Stimulated activated memory B cell treated with anti-CD40 and anti-IgM and Interleukin-4, amounts not matched to agents 10 μg/mL and 1 μg/mL and 100 μg/mL, for 72 hours (primary cell): ENCODE measurements around the gene IL9.
"Not testable (repeated sequence)": the region's sequence is repeated elsewhere in the genome, so short reads cannot be mapped to it uniquely, and the experiment has no call there.

Experiments
- ATAC-seq: fragments of 150-1000 bp; cut with Tn5 transposase; 2 replicates; pipeline ENCODE4 v1.10.0; 2021
- H3K27ac Mint-ChIP-seq: one replicate; pipeline ENCODE4 v1.8.0; 2022; ENCODE audit warnings: mild to moderate bottlenecking, mixed read lengths
- H3K27me3 Mint-ChIP-seq: one replicate; pipeline ENCODE4 v1.8.0; 2022; ENCODE audit warnings: mixed read lengths
- H3K36me3 Mint-ChIP-seq: one replicate; pipeline ENCODE4 v1.8.0; 2022; ENCODE audit warnings: mixed read lengths
- H3K4me1 Mint-ChIP-seq: one replicate; pipeline ENCODE4 v1.8.0; 2022; ENCODE audit warnings: mixed read lengths
- H3K4me3 Mint-ChIP-seq: one replicate; pipeline ENCODE4 v1.8.0; 2022; ENCODE audit warnings: mild to moderate bottlenecking, moderate library complexity, mixed read lengths
- H3K9me3 Mint-ChIP-seq: one replicate; pipeline ENCODE4 v1.8.0; 2022; ENCODE audit warnings: mixed read lengths

The IL9 gene

DNA sequence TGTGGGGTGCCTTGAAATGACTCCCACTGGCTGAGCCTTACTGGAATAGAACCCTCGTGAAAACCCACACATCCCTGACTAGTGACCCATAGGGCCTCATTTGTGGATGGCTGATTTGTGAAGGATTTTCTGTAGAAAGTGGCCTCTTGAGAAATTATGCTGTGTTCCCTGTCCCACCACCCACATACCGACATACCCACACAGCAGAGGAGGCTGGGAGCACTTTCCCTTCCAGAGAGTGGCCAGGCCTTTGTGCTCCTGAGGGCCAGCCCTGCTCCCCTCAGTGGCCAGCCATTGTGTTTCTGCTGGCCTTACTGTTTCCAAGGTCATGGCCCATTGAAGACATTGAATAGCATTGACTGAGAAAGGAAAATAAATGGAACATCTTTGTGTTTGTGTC lies 29.6 kb downstream of the IL9 start:
- Mint-ChIP-seq H3K36me3 (no peaks in the 10 kb centered on the region), H3K27me3 (peaks cover 9% of the 10 kb centered on the region), H3K27ac (no peak overlapping the region), H3K4me3 (no peak overlapping the region), H3K9me3 (peaks cover 4% of the 10 kb centered on the region), H3K4me1 (no peaks in the 10 kb centered on the region)
- ATAC-seq: no peak

DNA sequence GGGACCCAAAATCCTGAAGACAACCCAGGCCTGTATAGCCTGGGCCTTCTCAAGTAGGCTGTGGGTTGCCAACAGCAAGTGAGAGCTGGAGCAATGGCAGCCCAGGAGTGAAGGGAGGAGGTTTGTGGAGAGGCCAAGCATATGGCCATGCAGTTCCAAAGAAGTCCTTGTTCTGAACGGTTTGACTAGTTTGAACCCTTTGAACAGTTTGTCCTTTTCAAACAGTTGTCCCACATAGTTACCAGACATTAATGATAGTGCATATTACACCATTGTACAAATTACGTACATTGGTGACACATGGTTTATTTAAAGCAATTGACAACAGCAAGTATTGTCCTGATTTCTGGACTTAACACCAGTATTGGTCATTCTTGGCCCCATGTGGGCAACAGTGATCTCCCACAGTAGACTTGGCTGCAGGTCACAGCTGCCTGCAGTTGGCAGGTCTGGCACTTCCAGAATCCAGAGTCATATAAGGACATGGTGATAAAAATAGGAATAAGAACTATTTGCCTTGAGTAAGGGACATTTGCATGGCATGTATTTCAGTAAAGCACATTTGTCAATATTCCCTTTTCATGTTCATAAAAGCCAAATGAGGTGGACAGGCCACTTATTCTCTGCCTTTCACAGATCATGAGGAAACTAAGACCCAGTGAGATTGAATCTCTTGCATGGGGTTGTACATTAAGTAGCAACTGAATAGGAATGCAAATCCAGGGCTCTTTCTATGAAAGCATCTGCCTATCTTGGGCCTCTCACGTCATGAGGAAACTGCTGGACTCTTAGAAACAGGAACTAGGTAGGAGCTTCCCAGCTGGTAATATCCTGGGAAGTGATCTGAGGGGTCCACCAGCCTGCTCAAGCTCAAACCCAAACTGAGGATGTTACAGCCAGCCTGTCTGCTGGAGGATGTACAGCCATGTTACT lies 30.9 kb downstream of the IL9 start:
- Mint-ChIP-seq H3K4me1 (no peaks in the 10 kb centered on the region), H3K27ac (no peak overlapping the region), H3K4me3 (no peak overlapping the region), H3K36me3 (no peaks in the 10 kb centered on the region), H3K27me3 (peaks cover 9% of the 10 kb centered on the region), H3K9me3 (peaks cover 4% of the 10 kb centered on the region)
- no peak for ATAC-seq

DNA sequence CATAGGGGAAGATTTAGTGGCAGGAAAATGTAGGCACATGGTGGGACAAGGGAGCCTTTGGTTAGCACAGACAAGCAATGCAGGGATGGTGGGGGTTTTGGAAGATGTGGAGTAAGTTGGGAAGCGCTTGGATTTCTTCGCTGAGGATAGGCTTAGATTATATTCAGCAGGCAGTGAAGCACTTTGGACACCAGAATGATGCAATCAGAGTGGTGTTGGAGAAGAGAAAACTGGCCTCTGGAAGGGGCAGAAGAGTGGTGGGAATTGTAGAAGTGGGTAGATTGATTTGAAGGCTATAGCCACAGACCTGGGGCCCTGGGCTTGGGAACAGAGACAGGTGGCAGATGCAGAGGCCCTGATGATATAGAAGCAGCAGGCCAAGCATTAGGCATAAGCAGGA lies 32.9 kb downstream of the IL9 start:
- Mint-ChIP-seq H3K27ac (no peak overlapping the region), H3K36me3 (no peaks in the 10 kb centered on the region)

DNA sequence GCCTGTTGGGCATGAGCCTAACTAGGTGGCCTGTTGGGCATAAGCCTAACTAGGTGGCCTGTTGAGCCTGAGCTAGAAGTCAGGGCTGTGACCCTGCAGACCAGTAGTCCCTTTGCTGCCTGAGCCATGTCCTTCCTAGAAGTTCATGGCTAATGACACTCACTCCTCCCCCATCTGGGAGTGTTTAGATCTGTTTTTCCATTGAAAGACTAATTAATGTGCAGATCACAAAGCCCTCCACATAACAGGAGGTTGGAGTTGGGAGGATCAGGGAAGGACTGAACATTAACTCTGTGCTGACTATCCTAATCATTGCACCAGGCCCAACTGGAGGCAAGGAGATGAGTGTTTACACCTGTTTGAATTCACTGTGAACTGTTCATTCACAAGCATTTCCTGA lies 33.6 kb downstream of the IL9 start:
- no peak for ATAC-seq
- H3K27ac Mint-ChIP-seq: no peak overlapping the region
- no peaks in the 10 kb centered on the region for H3K36me3 Mint-ChIP-seq
- no peaks in the 10 kb centered on the region for H3K4me1 Mint-ChIP-seq
- no peak overlapping the region for H3K4me3 Mint-ChIP-seq
- peaks cover 9% of the 10 kb centered on the region for H3K27me3 Mint-ChIP-seq
- H3K9me3 Mint-ChIP-seq: peaks cover 7% of the 10 kb centered on the region

More for the DNA sequence above, 32.9 kb downstream of the IL9 start:
- H3K4me1 Mint-ChIP-seq: no peaks in the 10 kb centered on the region
- ATAC-seq: no peak
- H3K27me3 Mint-ChIP-seq: peaks cover 9% of the 10 kb centered on the region
- H3K4me3 Mint-ChIP-seq: no peak overlapping the region
- peaks cover 7% of the 10 kb centered on the region for H3K9me3 Mint-ChIP-seq

DNA sequence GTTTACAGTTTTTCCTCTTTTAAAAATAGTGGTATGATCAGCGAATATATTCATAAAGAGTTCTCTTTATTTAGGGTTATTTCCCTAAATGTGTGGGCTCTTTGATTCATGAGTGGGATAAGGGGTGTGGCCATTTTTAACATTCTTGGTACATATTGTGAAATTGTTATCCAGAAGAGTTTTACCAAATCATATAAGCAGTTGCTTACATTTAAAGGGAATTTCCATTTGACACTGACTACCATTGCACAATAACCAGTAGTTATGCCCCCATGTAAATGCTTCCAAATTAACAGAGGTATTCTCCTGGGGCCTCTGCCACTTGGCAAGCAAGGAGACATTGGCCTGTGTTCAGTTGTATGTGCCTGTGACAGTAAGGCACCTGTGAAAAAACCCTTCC lies 34.0 kb downstream of the IL9 start:
- ATAC-seq: no peak
- peaks cover 7% of the 10 kb centered on the region for H3K9me3 Mint-ChIP-seq
- no peak overlapping the region for H3K4me3 Mint-ChIP-seq
- H3K4me1 Mint-ChIP-seq: no peaks in the 10 kb centered on the region
- no peak overlapping the region for H3K27ac Mint-ChIP-seq
- H3K36me3 Mint-ChIP-seq: no peaks in the 10 kb centered on the region
- H3K27me3 Mint-ChIP-seq: peaks cover 9% of the 10 kb centered on the region

DNA sequence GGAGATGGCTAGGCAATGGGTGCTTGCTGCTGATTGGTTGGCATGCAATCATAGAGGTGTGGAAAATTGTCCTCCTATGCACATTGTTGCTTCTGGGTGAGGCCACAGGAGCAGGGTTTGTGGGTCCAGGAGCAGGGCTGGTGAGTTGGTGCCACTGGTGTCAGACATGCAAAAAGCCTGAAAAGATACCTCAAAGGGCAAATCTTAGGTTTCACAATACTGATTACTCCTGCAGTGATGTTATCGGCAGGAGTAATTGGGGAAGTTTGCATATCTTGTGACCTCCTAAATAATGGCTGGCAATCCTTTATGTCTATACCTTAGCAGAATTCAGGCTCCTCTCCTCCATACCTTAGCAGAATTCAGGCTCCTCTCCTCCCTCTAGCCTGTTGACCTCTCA lies 36.0 kb downstream of the IL9 start:
- ATAC-seq: no peak
- no peaks in the 10 kb centered on the region for H3K4me1 Mint-ChIP-seq
- no peak overlapping the region for H3K27ac Mint-ChIP-seq
- peaks cover 9% of the 10 kb centered on the region for H3K27me3 Mint-ChIP-seq
- no peaks in the 10 kb centered on the region for H3K36me3 Mint-ChIP-seq
- H3K4me3 Mint-ChIP-seq: no peak overlapping the region
- H3K9me3 Mint-ChIP-seq: peaks cover 7% of the 10 kb centered on the region

DNA sequence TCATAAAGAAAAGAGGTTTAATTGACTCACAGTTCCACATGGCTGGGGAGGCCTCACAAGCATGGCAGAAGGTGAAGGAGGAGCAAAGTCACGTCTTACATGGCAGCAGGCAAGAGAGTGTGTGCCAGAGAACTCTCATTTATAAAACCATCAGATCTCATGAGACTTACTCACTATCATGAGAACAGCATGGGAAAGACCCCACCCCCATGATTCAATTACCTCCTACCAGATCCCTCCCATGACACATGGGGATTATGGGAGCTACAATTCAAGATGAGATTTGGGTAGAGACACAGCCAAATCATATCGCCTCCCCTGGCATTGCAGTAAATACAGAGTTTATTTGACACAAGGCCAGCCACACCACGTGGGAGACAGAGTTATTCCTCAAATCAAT lies 36.5 kb downstream of the IL9 start:
- H3K27ac Mint-ChIP-seq, H3K9me3 Mint-ChIP-seq, H3K36me3 Mint-ChIP-seq, H3K4me1 Mint-ChIP-seq, H3K4me3 Mint-ChIP-seq, H3K27me3 Mint-ChIP-seq, ATAC-seq: not testable (repeated sequence)

DNA sequence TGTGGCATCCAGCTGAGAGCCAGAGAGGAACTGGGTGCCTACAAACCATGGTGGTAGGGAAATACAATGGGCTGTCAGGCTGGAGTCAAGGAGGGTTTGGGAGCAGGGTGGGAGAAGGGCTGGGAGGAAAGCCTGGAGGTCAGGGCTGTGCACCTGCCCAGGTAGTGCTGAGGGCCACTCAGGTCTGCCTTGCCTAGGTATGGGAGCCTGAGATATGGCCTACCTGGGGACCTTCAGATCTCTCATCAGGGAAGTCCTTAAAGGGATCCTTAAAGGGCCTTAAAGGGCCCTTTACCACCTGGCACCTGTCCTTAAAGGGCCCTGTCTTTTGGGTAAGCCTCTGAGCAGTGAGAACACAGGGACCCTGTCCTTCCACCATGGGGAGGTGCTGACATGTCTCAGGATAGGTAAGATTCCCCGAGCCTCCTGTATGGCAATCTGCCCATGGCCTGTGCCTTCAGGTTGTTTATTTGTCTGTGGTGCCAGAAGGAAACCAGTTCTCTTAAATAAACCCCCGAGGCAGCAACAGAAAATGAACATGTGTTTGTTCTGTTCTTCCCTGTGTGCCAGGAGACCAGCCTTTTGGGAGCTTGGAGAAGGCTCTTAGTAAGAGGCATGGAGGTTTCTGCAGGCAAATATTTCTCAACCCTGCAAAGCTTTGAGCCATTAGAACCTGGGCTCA lies 37.9 kb downstream of the IL9 start:
- Mint-ChIP-seq H3K9me3 (peaks cover 3% of the 10 kb centered on the region), H3K27me3 (peaks cover 6% of the 10 kb centered on the region), H3K4me3 (no peak overlapping the region), H3K4me1 (no peaks in the 10 kb centered on the region), H3K27ac (no peak overlapping the region), H3K36me3 (no peaks in the 10 kb centered on the region)
- no peak for ATAC-seq

DNA sequence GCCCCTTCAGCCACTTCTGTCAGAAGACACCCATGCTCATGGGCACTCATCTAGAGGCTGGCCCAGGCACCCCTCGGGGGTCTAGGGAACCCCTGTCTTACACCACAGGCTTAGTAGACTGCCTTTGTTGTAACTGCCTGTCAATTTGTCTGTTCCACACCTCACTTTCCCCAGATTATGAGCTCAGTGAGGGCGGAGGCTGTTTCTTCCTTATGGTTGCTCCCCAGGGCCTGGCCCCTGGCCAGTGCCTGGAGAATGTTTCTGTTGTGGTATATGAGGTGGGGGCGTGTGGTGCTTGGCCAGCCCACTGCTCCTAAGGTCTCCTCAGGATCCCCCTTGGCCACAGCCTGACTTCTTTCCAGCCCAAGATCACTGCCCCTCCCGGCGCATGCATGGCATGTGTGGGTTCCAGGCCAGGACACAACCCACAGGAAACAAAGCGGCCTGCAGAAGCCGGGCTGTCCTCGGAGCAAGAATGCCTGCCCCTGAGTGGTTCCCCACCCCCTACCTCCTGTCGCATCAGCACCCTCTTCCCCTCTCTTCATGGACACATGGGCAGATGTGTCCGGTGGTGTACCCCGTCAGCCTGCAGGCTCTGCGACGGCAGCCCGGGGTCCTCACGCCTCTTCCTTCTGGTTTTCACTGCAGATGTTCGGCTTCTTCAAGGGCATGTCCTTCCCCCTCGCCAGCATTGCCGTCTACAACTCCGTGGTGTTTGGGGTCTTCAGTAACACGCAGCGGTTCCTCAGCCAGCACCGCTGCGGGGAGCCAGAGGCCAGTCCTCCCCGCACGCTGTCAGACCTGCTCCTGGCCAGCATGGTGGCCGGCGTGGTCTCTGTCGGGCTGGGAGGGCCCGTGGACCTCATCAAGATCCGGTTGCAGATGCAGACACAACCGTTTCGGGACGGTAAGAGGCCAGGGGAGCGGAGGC lies 43.5 kb downstream of the IL9 start:
- H3K27ac Mint-ChIP-seq: no peak overlapping the region
- H3K36me3 Mint-ChIP-seq: no peaks in the 10 kb centered on the region
- no peaks in the 10 kb centered on the region for H3K9me3 Mint-ChIP-seq
- no peak for ATAC-seq
- H3K4me1 Mint-ChIP-seq: no peaks in the 10 kb centered on the region
- H3K27me3 Mint-ChIP-seq: no peaks in the 10 kb centered on the region
- no peak overlapping the region for H3K4me3 Mint-ChIP-seq

DNA sequence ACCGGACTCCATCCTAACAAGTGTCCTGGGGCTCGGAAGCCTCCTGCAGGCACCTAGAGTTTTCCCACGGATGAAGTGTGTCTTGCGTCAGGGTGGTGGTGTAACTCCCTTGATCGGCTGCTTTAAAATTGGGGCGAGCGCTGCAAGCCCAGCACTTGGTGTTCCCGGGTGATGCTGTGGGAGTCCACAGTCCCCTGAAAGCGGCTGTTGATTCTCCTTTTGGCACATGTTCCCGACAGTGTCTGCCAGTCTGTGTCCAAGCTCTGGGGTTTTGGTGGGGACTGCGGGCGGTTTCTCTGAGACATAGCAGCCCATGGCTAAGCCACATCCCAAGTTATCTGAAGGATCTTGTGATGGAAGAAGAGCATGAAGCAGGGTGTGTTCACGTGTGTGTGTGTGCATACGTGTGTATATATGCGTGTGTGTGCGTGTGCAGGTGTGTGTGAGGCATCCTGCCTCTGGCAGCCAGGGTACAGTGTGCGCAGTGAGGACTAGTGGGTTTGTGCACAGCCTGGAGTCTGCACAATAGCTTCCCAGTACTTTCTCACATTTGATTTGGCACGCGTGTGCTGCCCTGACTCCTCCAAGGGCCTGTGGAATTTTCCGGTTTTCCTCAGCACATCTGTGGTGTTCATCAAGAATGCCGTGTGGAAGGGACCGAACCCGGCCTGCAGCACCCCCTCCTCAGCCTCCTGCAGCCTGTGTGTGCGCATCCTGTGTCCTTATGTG lies 44.3 kb downstream of the IL9 start:
- ATAC-seq: no peak
- Mint-ChIP-seq H3K9me3 (no peaks in the 10 kb centered on the region), H3K4me1 (no peaks in the 10 kb centered on the region), H3K27me3 (no peaks in the 10 kb centered on the region), H3K36me3 (no peaks in the 10 kb centered on the region), H3K4me3 (no peak overlapping the region), H3K27ac (no peak overlapping the region)

DNA sequence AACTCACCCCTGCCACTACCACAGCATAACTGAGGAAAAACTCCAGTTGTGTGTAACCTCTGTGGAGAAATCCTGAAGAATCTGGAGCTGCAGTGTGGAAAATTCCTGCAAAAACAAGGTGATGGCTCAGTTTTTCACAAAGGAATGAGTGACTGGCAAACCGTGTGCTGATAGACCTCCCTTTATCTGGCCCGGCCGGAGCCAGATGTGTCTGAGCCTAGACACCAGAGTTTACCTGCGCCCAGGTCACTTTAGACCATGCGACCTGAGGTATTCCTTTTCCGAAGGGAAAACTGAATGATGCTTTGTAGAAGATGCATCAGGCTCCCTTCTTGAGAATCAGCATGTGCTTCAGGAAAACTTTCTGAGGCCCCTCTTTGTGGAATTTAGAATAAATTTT lies 45.0 kb downstream of the IL9 start:
- Mint-ChIP-seq H3K4me1 (no peaks in the 10 kb centered on the region), H3K27me3 (no peaks in the 10 kb centered on the region), H3K4me3 (no peak overlapping the region), H3K27ac (no peak overlapping the region), H3K9me3 (no peaks in the 10 kb centered on the region), H3K36me3 (no peaks in the 10 kb centered on the region)
- ATAC-seq: no peak

DNA sequence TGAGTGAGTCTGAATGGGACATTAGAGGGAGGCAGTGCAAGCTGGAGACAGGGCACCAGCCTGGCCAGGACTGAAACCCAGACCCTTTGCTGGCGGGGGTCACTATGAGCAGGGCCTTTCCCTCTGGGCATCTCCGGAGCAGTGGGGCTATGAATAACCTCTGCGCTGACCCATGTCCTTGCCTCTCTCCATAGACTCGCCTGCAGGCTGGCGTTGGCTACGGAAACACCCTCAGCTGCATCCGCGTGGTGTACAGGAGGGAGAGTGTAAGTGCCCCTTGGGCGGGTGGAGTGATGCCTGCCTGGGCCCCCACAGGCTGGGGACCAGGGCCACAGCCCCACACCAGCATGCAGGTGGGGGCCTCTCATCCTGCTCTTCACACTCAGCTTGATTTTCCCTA lies 45.4 kb downstream of the IL9 start:
- no peaks in the 10 kb centered on the region for H3K4me1 Mint-ChIP-seq
- H3K9me3 Mint-ChIP-seq: no peaks in the 10 kb centered on the region
- H3K36me3 Mint-ChIP-seq: no peaks in the 10 kb centered on the region
- no peak overlapping the region for H3K27ac Mint-ChIP-seq
- peak; percentile 29 for ATAC-seq
- no peaks in the 10 kb centered on the region for H3K27me3 Mint-ChIP-seq
- H3K4me3 Mint-ChIP-seq: no peak overlapping the region

DNA sequence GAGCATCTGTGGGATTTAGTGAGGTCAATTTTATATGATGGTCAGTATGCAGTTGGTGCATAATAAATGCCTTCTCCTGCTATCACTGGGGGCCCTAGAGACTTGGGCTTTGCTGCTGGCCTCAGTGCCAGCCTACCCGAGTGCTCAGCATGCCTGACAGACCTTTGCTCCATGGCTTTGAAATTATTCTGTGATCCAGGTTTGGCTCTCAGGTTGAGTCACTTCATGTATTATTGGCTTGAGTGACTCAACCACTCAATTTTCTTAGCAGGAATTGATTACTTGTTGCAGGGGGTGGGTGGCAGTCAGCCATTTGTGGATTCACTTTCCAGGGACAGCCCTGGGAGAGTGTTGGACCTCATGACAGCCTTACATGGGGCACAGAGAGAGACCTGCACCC lies 47.7 kb downstream of the IL9 start:
- H3K27ac Mint-ChIP-seq: no peak overlapping the region

DNA sequence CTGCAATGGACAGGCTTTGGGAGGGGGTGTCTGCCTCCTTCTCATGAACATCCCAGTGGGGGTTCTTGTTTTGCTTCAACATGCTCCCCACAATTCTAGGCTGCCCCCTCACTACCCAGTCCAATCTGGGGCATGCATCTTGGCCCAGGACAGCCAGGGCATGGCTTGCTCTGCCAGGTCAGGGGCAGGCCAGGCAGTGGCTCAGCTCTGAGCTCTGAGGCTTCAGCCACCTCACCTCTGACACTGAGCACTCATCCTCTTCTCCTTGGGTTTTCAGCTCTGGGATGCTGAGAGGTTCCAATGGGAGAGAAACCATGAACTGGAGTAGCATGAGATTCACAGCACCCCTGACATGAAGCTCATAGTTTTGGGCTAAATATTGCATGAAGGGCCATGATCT lies 49.3 kb downstream of the IL9 start:
- Mint-ChIP-seq H3K36me3 (no peaks in the 10 kb centered on the region), H3K27ac (no peak overlapping the region), H3K4me3 (no peak overlapping the region), H3K27me3 (no peaks in the 10 kb centered on the region), H3K4me1 (no peaks in the 10 kb centered on the region), H3K9me3 (no peaks in the 10 kb centered on the region)
- no peak for ATAC-seq

More for the DNA sequence above, 47.7 kb downstream of the IL9 start:
- Mint-ChIP-seq H3K27me3 (no peaks in the 10 kb centered on the region), H3K4me3 (no peak overlapping the region), H3K36me3 (no peaks in the 10 kb centered on the region), H3K4me1 (no peaks in the 10 kb centered on the region), H3K9me3 (no peaks in the 10 kb centered on the region)
- no peak for ATAC-seq
